ENCODE results near the gene PAX6. TPM values are rescaled to one million over a fixed set of nuclear protein-coding genes. Genes with fewer than 3 reads are reported as not detected.

Gene PAX6
- polyA plus RNA-seq, 2 of the 4 experiments (the other 2 are of a cell fraction), result 1.8 to 2.0 TPM

- WGBS (ENCODE audit: missing lambda C conversion rate), result 99% methylated on average over 2 of the region's 2 CpGs
- ChIA-PET CTCF (no interaction called here), POLR2A (no interaction called here)
- TF ChIP-seq USF2 (IDR thresholded peaks at IDR 0.05) (no peak), EHF (CRISPR knock-in tag; IDR thresholded peaks at IDR 0.05) (no peak), RNF2 (IDR thresholded peaks at IDR 0.05; ENCODE audit: borderline replicate concordance, low read depth) (no peak), RARB (CRISPR knock-in tag; IDR thresholded peaks at IDR 0.05) (no peak), POLR2A (IDR thresholded peaks at IDR 0.05; ENCODE audit: low read length) (no peak), FOSB (CRISPR knock-in tag; IDR thresholded peaks at IDR 0.05) (no peak), HOXB5 (CRISPR knock-in tag; IDR thresholded peaks at IDR 0.05) (no peak), HDAC2 (IDR thresholded peaks at IDR 0.05) (no peak), BHLHE40 (IDR thresholded peaks at IDR 0.05; ENCODE audit: low read depth, low read length) (no peak), NPAS2 (CRISPR knock-in tag; IDR thresholded peaks at IDR 0.05; ENCODE audit: borderline replicate concordance) (no peak), GATA3 (IDR thresholded peaks at IDR 0.05; ENCODE audit: borderline replicate concordance) (no peak), CBX2 (IDR thresholded peaks at IDR 0.05; ENCODE audit: borderline replicate concordance, low read depth) (no peak), FOXS1 (CRISPR knock-in tag; IDR thresholded peaks at IDR 0.05) (no peak), ELK1 (IDR thresholded peaks at IDR 0.05; ENCODE audit: low read depth, low read length) (no peak), MAFK (IDR thresholded peaks at IDR 0.05; ENCODE audit: partially characterized antibody) (no peak), HES2 (IDR thresholded peaks at IDR 0.05) (no peak)
- H3K4me1 ChIP-seq, result no peaks in the 10 kb centered on the region
- DNase-seq (ENCODE audit: low read depth in 1 of 2, low spot score in 1 of 2) (no peak), FAIRE-seq (no peak), ATAC-seq (no peak)
- H3K4me2 ChIP-seq, result no peak overlapping the region
- no peak overlapping the region for H3K27ac ChIP-seq
- H3K4me3 ChIP-seq, result no peak overlapping the region
- no peaks in the 10 kb centered on the region for H3K9me3 ChIP-seq
These were observed 28.9 kb downstream of the PAX6 start for GRCh38 chr11:31782257-31782656.

GRCh38 chr11:31780480-31780971 is 30.6 kb downstream of the PAX6 start:
- DNase-seq (ENCODE audit: low read depth in 1 of 2, low spot score in 1 of 2) (no peak), FAIRE-seq (no peak), ATAC-seq (no peak)
- ChIA-PET CTCF (interaction anchor here (1.1 to 1.4 kb wide), 2 partner anchors 9 to 15 kb away, joined by 3 read pairs; no protein-coding TSS in a partner anchor), POLR2A (no interaction called here)
- TF ChIP-seq CHD4 (IDR thresholded peaks at IDR 0.05; ENCODE audit: borderline replicate concordance) (no peak), MAX (IDR thresholded peaks at IDR 0.05) (no peak), CTCF (IDR thresholded peaks at IDR 0.05) (no peak), HOXA7 (CRISPR knock-in tag; IDR thresholded peaks at IDR 0.05) (no peak), NR3C1 (IDR thresholded peaks at IDR 0.05) (no peak), MYC (IDR thresholded peaks at IDR 0.05; ENCODE audit: borderline replicate concordance, low read length) (no peak), TP53 (CRISPR knock-in tag; IDR thresholded peaks at IDR 0.05) (no peak)
- H3K9me3 ChIP-seq, result no peaks in the 10 kb centered on the region
- 78% methylated on average over 5 of the region's 5 CpGs for WGBS (ENCODE audit: missing lambda C conversion rate)
- H3K4me3 ChIP-seq, result no peak overlapping the region
- no peak overlapping the region for H3K27ac ChIP-seq
- no peak overlapping the region for H3K4me2 ChIP-seq
- no peaks in the 10 kb centered on the region for H3K4me1 ChIP-seq
